Cardiac fibroblast (primary cell): ENCODE results near the gene PSMD8.

Source experiments
- DNase-seq, 2 donors: peaks; one replicate each; pipeline versions ENCODE4 v3.0.0 to v3.0.0-alpha.2; 2010; ENCODE audit warnings: low read depth in 2 of 2
- H3K4me3 ChIP-seq, 2 donors: replicated peaks in 1 of 2; 1 replicate in 1 of 2; 2 replicates in 1 of 2; pipeline ENCODE4 v1.5.1; 2011; ENCODE audit warnings: low read depth in 2 of 2, low read length in 2 of 2, mild to moderate bottlenecking in 2 of 2, moderate library complexity in 1 of 2
- TF ChIP-seq, protein P1 (sequence below): IDR thresholded peaks from one replicate; pipeline ENCODE4 v1.5.1; 2011; ENCODE audit warnings: low read depth, mild to moderate bottlenecking, low read length, inconsistent platforms

PSMD8 gene

DNA sequence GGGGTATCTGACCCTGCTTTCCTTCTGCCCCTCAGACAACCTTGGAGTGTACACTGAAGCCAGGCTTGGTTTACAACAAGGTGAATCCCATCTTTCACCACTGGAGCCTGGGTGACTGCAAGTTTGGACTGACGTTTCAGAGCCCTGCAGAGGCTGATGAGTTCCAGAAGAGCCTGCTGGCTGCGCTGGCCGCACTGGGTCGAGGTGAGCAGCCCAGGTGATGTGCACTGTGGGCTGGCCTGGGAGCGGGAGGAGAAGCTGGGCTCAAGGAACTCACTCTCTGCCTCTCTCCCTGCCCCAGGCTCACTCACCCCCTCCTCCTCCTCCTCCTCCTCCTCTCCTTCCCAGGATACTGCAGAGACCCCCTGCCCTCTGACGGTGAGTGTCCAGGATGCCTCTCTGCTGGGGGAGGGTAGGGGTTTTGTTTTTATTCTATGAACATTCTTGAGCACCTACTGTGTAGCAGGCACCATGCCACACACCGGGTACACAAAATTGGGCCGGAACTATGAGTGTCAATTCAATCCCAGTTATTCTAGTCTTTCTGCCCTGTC, 17.6 kb downstream of the PSMD8 start:
- TF ChIP-seq, protein P1, sequence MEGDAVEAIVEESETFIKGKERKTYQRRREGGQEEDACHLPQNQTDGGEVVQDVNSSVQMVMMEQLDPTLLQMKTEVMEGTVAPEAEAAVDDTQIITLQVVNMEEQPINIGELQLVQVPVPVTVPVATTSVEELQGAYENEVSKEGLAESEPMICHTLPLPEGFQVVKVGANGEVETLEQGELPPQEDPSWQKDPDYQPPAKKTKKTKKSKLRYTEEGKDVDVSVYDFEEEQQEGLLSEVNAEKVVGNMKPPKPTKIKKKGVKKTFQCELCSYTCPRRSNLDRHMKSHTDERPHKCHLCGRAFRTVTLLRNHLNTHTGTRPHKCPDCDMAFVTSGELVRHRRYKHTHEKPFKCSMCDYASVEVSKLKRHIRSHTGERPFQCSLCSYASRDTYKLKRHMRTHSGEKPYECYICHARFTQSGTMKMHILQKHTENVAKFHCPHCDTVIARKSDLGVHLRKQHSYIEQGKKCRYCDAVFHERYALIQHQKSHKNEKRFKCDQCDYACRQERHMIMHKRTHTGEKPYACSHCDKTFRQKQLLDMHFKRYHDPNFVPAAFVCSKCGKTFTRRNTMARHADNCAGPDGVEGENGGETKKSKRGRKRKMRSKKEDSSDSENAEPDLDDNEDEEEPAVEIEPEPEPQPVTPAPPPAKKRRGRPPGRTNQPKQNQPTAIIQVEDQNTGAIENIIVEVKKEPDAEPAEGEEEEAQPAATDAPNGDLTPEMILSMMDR = no peak
- DNase-seq = no peak

DNA sequence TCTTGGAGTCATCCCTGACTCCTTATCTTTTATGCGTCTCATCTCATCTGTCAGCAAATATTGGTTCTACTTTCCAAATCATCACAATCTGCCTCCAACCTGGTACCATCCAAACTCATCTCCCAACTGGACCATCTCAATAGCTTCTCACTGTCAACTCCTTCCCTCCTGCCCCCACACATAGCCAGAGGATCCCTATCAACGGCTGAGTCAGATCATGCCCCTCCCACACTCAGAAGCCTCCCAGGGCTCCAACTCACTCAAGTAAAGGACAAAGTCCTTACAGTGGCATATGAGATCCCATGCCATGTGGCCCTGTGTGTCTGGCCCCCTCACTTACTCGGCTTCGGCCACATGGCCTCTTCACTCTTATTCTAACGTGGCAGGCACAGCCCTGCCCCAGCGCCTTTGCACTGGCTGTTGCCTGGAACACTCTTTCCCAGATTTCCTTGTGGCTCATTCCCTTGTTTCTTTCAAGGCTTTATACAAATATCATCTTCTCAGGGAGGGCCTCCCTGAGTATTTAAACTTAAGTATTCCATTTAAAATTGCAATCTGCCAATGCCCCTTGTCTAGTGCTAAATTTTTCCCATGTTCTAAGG, 18.4 kb downstream of the PSMD8 start:
- H3K4me3 ChIP-seq = no peak overlapping the region
- TF ChIP-seq, protein P1 = no peak
- DNase-seq = peak; percentile 34 to 53

More for the DNA sequence above, 17.6 kb downstream of the PSMD8 start:
- no peak overlapping the region for H3K4me3 ChIP-seq

DNA sequence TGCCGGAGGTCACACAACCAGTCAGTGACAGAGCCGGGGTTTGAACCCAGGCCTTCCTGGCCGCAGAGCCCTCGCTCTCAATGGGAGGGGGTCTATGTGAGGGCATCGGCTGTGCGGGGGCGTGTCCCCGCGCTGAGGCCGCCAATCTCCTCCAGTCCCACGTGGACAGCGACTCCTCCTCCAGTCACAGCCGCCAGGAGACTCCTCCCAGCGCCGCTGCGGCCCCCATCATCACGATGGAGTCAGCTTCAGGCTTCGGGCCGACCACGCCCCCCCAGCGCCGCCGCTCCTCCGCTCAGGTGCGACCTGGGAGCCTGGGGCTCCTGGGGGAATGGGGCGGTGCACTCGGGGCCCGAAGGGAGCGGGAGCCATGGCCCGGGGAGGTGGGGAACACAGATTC, 20.1 kb downstream of the PSMD8 start:
- H3K4me3 ChIP-seq = no peak overlapping the region
- DNase-seq = no peak
- TF ChIP-seq, protein P1 = no peak

GRCh38 chr19:38395381-38396114, 21.2 kb downstream of the PSMD8 start:
- no peak for DNase-seq
- TF ChIP-seq, protein P1 = no peak
- H3K4me3 ChIP-seq = no peak overlapping the region

- no peak for DNase-seq
- H3K4me3 ChIP-seq = no peak overlapping the region
- TF ChIP-seq, protein P1 = no peak
These were observed 24.7 kb downstream of the PSMD8 start for GRCh38 chr19:38399081-38399480.

- no peak for DNase-seq
- H3K4me3 ChIP-seq = no peak overlapping the region
- TF ChIP-seq, protein P1 = no peak
These were observed 25.2 kb downstream of the PSMD8 start for GRCh38 chr19:38399537-38399936.
